Measurements from ENCODE around the gene DBN1.
A peak's percentile ranks its signal among the peaks of the same experiment; 100 is the strongest.
"Not testable (repeated sequence)": the region's sequence is repeated elsewhere in the genome, so short reads cannot be mapped to it uniquely, and the experiment has no call there.

The DBN1 gene

DNA sequence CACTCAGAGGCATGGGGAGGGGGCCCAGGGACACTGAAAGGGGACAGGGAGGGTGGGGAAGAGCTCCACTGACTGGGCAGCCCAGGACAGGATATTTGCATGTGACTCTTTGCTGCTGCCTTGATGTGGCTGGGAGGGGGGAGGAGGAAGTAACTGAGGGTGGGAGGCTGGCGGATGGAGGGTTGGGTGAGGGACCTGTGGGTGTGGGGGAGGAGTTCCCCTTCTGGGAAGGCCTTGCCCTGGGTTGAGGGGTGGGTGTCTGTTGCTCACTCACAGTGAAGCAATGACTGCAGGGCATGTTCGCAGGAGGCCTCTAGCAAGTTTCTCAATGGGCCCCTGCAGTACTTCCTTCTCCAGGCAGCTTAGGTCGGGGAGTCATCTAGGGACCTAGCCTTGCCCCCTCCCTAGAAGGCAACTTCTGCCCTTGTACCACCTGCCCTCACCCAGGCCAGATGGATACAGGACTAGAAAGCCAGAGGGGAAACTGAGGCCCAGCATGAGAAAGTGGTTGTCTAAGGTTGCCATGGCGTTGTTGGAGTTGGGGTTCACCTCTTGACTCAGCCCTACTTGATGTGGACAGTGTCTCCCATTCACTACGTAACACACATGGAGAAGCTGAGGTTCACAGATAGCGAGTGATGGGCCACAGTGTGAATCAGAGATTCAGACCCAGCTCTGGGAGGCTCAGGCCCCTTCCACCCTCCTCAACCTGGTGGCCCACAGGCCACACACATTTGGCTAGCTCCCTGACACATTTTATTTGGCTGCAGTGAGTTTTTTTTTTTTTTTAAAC, 44.0 kb downstream of the DBN1 start:
- no peak for DNase-seq (ENCODE audit: low spot score)

DNA sequence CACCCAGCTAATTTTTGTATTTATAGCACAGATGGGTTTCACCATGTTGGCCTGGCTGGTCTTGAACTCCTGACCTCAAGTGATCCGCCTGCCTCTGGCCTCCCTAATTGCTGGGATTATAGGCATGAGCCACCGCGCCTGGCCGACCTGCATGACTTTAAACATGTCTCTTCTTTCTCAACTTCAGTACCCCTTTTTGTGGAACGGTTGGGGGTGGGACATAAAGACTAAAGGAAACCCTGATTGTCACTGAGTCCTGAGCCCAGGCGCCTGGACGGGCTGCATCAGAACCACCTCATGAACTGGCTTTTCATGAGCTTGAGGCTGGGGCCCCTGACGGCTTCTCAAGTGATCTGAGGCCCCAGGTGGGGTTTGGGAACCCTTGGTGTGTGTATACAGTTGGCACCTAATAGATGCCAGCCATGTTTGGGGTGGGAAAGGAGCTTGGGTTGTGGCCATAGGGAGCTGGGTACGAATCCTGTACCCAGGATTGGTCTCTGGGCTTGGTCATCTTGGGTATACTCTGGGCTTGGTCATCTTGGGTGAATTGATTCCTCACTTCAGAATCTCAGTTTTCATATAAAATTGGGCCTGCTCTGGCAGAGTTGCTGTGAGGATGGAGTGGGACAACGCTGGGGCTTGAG, 44.7 kb downstream of the DBN1 start:
- DNase-seq (ENCODE audit: low spot score), result no peak

DNA sequence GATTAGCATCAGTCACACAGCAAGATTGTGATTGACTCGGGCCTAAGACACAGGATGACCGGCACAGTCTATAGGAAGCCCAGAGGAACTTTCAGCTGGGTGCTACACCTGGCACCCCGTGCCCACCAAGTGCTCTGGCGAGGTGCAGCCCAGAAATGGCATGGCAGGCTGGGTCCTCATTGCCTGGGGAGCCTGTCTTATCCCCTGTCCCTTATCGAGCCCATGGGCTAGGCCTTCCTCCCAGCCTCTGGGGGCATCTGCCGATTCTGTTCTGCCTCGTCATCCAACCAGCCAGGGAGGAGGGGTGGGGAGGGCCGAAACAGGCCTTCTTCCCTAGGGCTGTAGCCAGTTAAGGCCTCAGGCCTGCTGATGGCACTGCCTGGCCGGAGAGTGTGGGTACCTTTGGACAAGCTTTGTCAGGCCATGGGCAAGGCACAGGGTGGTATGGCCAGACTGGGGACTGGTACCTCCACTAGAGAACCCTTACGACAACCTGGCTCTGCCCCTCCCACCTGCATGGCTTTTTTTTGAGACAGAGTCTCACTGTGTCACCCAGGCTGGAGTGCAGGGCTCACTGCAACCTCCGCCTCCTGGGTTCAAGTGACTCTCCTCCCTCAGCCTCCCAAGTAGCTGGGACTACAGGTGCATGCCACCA, 45.4 kb downstream of the DBN1 start:
- DNase-seq (ENCODE audit: low spot score), result no peak

DNA sequence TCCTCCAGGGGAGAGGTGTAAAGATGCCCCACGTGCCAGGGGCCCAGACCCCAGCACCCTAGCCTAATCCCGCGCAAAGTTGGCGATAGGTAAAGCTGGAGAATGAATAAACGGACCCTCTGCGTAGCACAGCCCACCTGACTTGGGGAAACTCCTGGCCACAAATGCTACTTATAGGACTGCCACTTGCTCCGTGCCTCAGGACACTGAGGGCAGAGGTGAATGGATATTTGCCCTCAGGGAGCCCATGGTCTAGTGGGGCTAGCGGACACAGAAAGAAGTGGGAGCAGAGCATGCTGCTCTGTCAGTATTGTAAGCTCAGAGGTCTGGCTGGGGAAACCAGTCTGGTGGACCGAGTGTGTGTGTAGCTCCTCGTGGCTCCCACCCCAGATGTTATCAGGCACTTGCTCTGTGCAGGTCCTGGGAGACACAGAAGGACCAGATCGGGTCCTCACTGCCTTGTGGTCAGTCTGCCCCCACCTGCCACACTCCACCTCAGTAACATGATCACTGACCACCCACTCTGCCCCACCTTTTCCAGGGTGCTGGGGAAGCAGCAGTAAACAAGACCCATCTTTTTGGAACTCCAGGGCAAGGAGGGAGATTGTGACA, 46.1 kb downstream of the DBN1 start:
- no peak for DNase-seq (ENCODE audit: low spot score)

DNA sequence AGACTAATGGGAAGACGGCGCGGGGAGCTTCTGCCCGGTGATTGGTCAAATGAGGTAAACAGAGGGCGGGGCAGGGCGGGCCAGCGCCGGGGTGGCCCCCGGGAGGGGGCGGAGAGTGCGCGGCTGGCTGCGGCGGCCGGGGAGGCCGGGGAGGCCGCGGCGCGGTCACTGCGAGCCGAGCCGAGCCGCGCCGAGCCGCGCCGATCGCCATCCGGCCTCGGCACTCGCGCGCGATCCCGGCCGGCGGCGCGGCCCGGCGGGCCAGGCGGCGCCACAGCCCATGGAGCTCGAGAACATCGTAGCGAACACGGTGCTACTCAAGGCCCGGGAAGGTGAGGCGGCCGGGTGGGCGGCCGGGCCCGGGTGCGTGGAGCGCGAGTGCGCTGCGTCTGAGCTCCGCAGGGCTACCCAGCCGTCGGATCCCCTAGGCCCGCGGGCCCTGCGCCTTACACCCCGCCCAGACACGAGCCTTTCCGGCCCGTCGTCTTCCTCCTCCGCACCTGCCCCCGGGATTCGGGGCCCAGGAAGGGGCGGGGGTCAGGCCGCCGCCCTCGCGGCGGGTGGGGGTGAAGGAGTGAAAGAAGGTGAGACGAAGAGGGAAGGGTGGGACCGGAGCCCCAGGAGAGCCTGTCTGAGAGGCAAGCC, 46.7 kb downstream of the DBN1 start, which contains the start of gene GRK6:
GRK6 (plus strand) TSS at position 111 of the 645 bp plus-strand sequence; CDS start at position 281, 170 bp downstream.
- peak; percentile 28 for DNase-seq (ENCODE audit: low spot score)

DNA sequence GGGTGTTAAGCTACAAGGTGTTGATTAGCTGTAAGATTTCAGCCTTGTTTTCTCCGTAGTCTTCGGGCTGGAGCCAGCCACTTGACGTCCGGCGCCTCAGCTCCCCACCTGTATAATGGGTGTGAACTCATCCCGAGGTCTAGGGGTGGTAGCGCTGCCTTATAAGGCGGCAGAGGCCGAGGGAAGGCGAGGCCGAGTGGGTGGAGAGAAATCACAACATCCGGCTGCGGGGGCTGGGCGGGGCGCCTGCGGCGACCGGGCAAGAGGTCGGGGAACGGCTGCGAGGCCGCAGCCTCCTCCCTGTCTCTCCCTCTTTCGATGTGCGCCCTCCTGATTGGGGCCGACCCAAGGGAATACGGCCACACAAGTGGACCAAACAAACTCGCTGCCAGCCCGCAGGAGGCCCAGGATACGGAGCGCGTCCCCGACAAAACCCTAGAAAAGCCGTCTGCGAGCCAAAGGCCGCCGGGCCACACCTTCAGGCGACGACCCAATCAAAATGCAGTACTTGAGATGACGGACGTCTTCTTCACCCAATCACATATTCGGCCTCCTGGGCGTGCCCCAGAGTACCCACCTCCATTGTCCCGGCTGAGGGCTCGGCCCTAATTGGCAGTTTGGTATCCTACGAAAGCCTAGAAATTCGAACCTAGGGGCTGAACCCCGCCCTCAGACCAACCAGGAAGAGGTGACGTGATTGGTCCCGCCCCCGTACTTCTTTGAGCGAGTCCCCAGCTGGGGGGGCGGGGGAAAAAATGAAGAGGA, 47.5 kb downstream of the DBN1 start:
- DNase-seq (ENCODE audit: low spot score), result peak; percentile 100

DNA sequence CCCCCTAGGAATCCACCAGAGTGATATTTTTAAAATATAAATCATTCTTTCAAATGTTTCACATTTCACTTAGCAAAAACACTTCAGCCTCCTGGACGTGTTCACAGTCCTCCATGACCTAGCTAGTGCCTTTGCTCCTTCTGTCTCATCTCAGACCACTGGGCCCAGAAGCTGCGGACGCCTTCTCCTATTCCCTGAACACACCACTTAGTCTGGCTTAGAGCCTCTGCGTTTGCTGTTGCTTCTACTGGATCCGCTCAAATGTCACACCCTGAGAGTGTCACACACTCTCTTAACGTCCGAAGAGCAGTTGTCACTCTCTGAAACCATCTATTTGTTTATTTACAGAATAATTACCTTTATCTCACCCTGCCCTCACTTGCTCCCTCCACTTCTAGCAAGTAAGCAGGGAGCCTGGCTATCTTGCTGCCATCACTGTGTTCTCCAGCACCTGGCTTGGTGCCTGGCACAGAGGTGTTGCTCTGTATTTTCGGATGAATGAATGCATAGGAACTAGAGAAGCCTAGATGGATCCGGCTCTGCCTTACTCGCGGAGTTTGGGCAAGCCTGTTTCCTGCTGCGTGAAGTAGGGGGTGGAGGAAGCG, 48.1 kb downstream of the DBN1 start:
- DNase-seq (ENCODE audit: low spot score), result no peak

DNA sequence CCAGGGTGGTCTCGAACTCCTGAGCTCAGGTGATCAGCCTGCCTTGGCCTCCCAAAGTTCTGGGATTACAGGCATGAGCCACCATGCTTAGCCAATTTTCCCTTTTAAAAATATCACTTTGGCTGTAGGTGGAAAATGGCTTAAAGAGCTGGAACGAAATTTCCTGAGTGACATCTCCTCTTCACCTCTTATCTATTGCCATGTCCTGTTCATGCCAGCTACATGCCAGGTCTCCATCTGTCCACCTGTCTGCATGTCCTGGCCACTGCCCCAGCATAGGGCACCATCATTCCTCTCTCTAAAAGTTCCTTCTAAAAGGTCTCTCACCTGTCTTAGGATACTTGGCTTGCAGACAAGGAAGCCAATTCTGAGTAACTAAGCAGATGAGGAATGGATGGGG, 49.8 kb downstream of the DBN1 start:
- DNase-seq (ENCODE audit: low spot score), result no peak

DNA sequence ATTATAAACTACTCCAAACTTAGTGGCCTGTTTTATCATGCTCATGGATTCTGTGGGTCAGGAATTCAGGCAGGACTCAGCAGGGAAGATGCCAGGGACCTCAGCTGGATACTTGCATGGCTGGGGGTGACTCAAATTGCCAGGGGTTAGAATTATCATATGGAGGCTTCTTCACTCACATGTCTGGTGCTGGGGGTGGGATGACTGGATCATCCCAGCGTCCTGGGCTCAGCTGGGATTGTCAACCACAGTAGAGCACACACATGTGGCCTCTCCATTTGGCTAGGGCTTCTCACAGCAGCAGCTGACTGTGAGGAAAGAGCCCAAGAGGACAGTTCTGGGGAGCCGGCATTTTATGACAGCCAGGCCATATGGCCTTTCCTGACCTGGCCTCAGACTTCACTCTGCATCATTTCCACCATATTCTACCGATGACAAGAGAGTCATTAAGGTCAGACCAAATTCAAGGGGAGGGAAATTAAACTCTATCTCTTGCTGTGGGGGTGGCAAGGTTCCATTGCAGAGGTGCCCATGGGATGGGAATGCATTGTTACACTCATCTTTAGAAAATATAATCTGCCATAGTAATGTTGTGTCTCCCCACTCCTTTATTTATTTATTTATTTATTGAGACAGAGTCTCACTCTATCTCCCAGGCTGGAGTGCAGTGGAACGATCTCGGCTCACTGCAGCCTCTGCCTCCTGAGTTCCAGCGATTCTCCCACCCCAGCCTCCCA, 52.2 kb downstream of the DBN1 start:
- DNase-seq (ENCODE audit: low spot score), result no peak

DNA sequence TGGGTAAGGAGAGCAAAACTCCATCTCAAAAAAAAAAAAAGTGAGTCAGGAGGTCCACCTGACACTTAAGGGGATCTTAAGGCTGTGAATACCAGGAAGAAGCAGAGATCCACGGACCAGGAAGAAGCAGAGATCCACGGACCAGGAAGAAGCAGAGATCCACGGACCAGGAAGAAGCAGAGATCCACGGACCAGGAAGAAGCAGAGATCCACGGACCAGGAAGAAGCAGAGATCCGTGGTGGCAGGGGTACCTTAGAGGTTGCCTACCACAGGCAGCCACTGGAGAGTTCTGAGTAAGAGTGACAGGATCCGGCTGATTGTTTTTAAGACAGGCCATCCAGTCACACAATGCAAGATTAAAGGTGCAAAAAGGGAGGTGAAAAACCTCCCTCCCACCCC, 53.0 kb downstream of the DBN1 start:
- not testable (repeated sequence) for DNase-seq (ENCODE audit: low spot score)

DNA sequence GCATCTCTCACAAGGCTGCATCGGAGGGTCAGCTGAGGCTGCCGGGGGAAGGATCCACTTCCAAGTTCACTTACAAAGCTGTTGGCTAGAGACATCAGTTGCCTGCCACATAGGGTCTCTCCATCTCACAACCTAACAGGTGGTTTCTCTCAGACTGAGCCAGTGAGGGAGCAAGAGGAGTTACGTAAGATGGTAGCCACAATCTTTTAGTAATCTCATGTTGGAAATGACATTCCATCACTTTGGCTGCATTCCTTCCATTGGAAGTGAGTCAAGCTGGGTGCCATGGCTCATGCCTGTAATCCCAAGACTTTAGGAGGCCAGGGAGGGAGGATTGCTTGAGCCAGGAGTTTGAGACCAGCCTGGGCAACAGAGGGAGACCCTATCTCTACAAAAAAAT, 54.4 kb downstream of the DBN1 start:
- DNase-seq (ENCODE audit: low spot score), result no peak

DNA sequence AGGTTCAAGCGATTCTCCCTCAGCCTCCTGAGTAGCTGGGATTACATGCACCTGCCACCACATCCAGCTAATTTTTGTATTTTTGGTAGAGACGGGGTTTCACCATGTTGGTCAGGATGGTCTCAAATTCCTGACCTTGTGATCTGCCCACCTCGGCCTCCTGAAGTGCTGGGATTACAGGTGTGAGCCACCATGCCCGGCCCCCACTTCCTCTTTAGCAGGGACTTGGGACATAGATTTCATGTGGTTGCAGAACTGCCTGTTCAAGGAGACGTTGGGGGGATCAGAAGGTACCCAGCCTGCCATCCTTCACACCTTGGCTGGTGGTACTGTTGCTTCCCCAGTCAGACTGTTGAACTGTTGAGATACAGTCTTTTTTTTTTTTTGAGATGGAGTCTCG, 56.4 kb downstream of the DBN1 start:
- not testable (repeated sequence) for DNase-seq (ENCODE audit: low spot score)

DNA sequence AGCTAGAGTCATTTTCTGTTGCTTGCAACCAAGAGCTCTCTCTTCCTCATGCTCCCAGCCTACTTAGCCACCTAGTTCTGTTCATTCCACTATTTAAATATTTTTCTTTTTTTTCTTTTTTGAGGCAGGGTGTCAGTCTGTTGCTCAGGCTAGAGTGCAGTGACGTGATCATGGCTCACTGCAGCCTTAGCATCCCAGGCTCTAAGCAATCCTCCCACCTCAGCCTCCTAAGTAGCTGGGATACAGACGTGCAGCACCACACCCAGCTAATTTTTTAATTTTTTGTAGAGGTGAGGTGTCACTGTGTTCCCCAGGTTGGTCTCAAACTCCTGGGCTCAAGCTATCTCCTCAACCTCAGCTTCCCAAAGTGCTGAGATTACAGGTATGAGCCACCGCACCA, 59.0 kb downstream of the DBN1 start:
- DNase-seq (ENCODE audit: low spot score), result no peak

DNA sequence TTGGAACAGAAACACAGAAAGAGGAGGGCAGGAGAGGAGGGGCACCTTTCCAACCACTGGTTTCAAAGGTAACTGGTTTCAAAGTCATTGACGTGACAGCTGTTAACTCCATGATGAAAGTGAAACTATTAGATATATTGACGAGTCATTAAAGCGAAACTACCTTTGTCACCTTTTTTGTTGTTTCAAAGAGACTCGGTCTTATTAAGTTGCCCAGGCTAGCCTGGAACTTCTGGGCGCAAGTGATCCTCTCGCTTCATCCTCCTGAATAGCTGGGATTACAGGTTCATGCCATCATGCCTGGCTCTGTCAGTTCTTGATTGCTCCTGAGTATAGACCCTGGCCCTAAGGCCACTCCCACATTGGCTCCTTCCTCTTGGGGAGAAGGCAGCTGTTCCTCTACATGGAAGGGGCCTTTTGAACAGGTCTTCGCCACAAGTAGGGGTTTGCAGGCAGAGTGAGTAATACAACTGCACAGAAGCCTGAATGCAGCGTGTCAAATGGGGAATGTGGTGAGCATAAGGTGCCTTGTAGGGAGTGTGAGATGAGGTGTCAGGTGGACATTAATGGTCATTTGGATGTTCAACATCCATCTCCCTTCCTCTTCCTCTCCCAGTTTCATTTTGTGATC, 60.7 kb downstream of the DBN1 start:
- no peak for DNase-seq (ENCODE audit: low spot score)

DNA sequence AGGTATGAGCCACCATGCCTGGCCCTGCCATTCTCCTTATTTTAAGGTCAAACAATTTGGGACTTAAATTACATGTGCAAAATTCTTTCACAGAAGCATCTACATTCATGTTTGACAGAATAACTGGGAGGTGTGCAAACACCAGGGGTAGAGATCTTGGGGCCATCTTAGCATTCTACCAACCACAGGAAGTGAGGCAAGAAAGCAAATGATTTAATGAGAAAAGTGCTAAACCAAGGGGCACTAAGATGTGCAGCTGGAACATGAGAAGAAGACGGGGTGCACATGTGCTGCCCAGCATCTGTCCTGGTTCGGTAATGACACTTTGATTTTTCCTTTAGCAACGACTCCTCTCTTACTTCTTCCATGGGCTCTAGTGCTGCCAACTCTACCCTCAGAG, 62.9 kb downstream of the DBN1 start:
- no peak for DNase-seq (ENCODE audit: low spot score)

DNA sequence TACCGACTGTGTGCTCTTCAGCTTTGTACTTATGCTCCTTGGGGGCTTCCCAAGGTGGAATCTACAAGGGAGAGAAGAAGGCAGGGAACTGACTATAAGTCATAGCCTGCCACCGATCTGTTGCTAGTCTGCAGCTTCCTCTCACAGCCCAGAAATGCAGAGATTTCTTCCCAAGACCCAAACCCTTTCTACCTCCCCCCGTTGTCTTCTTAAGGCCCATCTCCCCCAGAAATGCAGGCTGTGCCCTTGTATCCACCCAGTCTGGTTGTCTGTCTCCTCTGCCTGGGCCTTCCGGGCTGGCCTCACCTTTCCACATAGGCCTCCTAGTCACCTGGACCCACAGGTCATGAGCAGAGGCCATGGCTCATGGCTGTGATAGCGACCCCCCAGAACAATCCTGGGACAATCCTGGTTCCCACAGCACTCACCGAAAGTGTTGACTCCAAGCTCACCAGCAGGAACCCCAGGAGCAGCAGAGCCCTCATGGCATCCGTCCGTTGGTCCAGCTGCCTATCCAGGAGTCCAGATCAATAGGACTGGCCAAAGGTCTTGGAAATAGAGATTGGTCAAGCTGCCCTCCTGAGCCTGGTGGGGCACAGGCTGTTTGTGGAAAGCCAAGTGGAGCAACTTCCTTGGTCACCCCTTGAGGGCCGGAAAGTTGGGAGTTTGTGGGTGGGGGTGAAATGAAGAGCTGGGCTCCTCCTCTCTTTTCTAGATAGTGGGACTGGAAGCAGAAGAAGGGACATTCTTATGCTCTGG, 64.2 kb downstream of the DBN1 start, which contains the start of gene F12:
F12 (minus strand) TSS at position 522 of the 759 bp plus-strand sequence; CDS start at position 485, 37 bp downstream.
- DNase-seq (ENCODE audit: low spot score), result no peak

Data from globus pallidus (tissue), 1 donor.